ENCODE data around the gene ARHGDIA.

GRCh38 chr17:81914103-81914850 is 43.1 kb upstream of the ARHGDIA start:
- no peak for TF ChIP-seq CTCF (IDR thresholded peaks at IDR 0.05)
- TF ChIP-seq EP300 (IDR thresholded peaks at IDR 0.05; ENCODE audit: low read depth): no peak
- TF ChIP-seq POLR2A (IDR thresholded peaks at IDR 0.05): no peak
